ENCODE data around the gene PIP. TPM values are rescaled to one million over a fixed set of nuclear protein-coding genes. Genes with fewer than 3 reads are reported as not detected.

Gene PIP
- total RNA-seq, 1 experiment from 2014 or later = not detected

GRCh38 chr7:143181349-143181748 is 49.5 kb downstream of the PIP start:
- no peak overlapping the region for H2AFZ ChIP-seq (ENCODE audit: low read length)
- H3T11ph ChIP-seq (ENCODE audit: low read length) = no peak overlapping the region
- H2BK15ac ChIP-seq (ENCODE audit: low read depth, low read length) = no peak overlapping the region
- H2BK5ac ChIP-seq (ENCODE audit: insufficient read length, low read length) = no peak overlapping the region
- H2BK20ac ChIP-seq (ENCODE audit: low read depth, low read length, poor library complexity, severe bottlenecking) = no peak overlapping the region
- no peaks in the 10 kb centered on the region; the same call in 1 of the 2 replicates for H3K27me3 Mint-ChIP-seq (ENCODE audit: low read depth)
- H3K4ac ChIP-seq (ENCODE audit: low read depth, low read length) = no peak overlapping the region
- no peak overlapping the region for H4K91ac ChIP-seq (ENCODE audit: insufficient read length, low read depth, low read length)
- no peaks in the 10 kb centered on the region for H3K79me1 ChIP-seq (ENCODE audit: insufficient read depth, low read depth, low read length, poor library complexity, severe bottlenecking)
- no peaks in the 10 kb centered on the region for H3K79me2 ChIP-seq (ENCODE audit: insufficient read depth, low read length)
- H3K4me1 ChIP-seq (ENCODE audit: insufficient read depth, low read length) = no peaks in the 10 kb centered on the region
- H3K23me2 ChIP-seq (ENCODE audit: insufficient read length, low read depth, low read length, poor library complexity, severe bottlenecking) = no peaks in the 10 kb centered on the region
- no peaks in the 10 kb centered on the region; a peak in 2 of 7 replicates for H3K36me3 Mint-ChIP-seq (ENCODE audit: insufficient read depth in 1 of 3, low read depth in 3 of 3)
- no peak overlapping the region for H4K8ac ChIP-seq (replicated peaks; ENCODE audit: insufficient read length, low read depth, low read length)
- no peak overlapping the region for H3K23ac ChIP-seq (ENCODE audit: insufficient read length, low read depth, low read length)
- TF ChIP-seq CTCF (conservative IDR thresholded peaks at IDR 0.05) = no peak
- no peak overlapping the region for H3K14ac ChIP-seq (ENCODE audit: insufficient read depth, low read length)
- no peak overlapping the region for H2BK120ac ChIP-seq (ENCODE audit: low read depth, low read length, poor library complexity, severe bottlenecking)
- no peak overlapping the region for H2AK5ac ChIP-seq (ENCODE audit: insufficient read length, low read length)
- no peak overlapping the region for H3K27ac ChIP-seq (ENCODE audit: insufficient read length, low read depth, low read length)
- H3K27ac Mint-ChIP-seq = no peak overlapping the region
- H3K9ac ChIP-seq (ENCODE audit: extremely low read depth, insufficient read length, low read length) = no peak overlapping the region
- no peak overlapping the region for H4K5ac ChIP-seq (ENCODE audit: insufficient read length, low read depth, low read length)
- H3K9me3 ChIP-seq (ENCODE audit: control insufficient read depth, low read depth, low read length) = no peaks in the 10 kb centered on the region
- H3K4me1 Mint-ChIP-seq = peaks cover 6 to 10% of the 10 kb centered on the region in 2 experiments
- no peak for DNase-seq
- H2BK12ac ChIP-seq (ENCODE audit: insufficient read length, low read depth, low read length) = no peak overlapping the region
- no peak overlapping the region for H3K4me2 ChIP-seq (ENCODE audit: insufficient read depth, insufficient read length, low read length)
- no CpG with 5 or more reads among the region's 2 CpGs for WGBS (ENCODE audit: extremely low coverage, insufficient read length, low lambda C conversion rate)
- no peak overlapping the region for H3K56ac ChIP-seq (ENCODE audit: insufficient read length, low read depth, low read length)
- H3K18ac ChIP-seq (ENCODE audit: insufficient read length, low read depth, low read length) = no peak overlapping the region
- no peaks in the 10 kb centered on the region for H4K20me1 ChIP-seq (ENCODE audit: control insufficient read depth, insufficient read depth, insufficient read length)
- H3K9me3 Mint-ChIP-seq = peaks cover 3 to 8% of the 10 kb centered on the region in 2 experiments; a peak in 4 of 5 replicates
- no peaks in the 10 kb centered on the region for H3K27me3 ChIP-seq (ENCODE audit: insufficient read depth, low read length)
- H3K4me3 Mint-ChIP-seq = no peak overlapping the region; a peak in 1 of 5 replicates

Data from H9 (cell line).